Testis (tissue), 3 donors: ENCODE measurements around the gene MAP6D1. TPM values are rescaled to one million over a fixed set of nuclear protein-coding genes. Genes with fewer than 3 reads are reported as not detected.

Source experiments
- DNase-seq: peaks from one replicate; pipeline ENCODE4 v3.0.0-alpha.2; 2019
- H3K27ac ChIP-seq, 2 donors: fragments of 200-600 bp; sonication (generic); one replicate each; pipeline ENCODE4 v1.5.1; 2019
- H3K27me3 ChIP-seq: fragments of 200-600 bp; sonication (generic); one replicate; pipeline ENCODE4 v1.5.1; 2019
- H3K36me3 ChIP-seq: fragments of 200-600 bp; sonication (generic); one replicate; pipeline ENCODE4 v1.5.1; 2017; ENCODE audit warnings: low read depth; ENCODE audit errors: missing control alignments
- H3K4me1 ChIP-seq: fragments of 200-600 bp; sonication (generic); one replicate; pipeline ENCODE4 v1.5.1; 2019
- H3K4me3 ChIP-seq, 2 donors: fragments of 200-600 bp; sonication (generic); one replicate each; pipeline ENCODE4 v1.5.1; 2017 to 2019
- H3K9me3 ChIP-seq: fragments of 200-600 bp; sonication (generic); one replicate; pipeline ENCODE4 v1.5.1; 2017
- CTCF ChIP-seq, 3 experiments: fragments of 450-650 bp in 2 of 3; fragments of 200-600 bp in 1 of 3; sonication (generic) in 1 of 3; IDR thresholded peaks; one replicate each; pipeline ENCODE4 v1.5.1; 2016 to 2019; ENCODE audit warnings: antibody characterized with exemption in 3 of 3, mild to moderate bottlenecking in 2 of 3, moderate library complexity in 1 of 3
- POLR2A ChIP-seq: fragments of 450-650 bp; IDR thresholded peaks from one replicate; pipeline ENCODE4 v1.6.1; 2017; ENCODE audit warnings: antibody characterized with exemption, mild to moderate bottlenecking, moderate library complexity
- WGBS, 2 donors: methylation state at CpG; one replicate each; pipeline ENCODE4 v1.1.5; 2018; 5-methylcytosine and 5-hydroxymethylcytosine counted together
- intact Hi-C: fragments of 100-400 bp; cut with DNase I; formaldehyde crosslinking; loops from one replicate; pipeline ENCODE4 v1.15.1; 2023; ENCODE audit warnings: low total_unique reads
- polyA plus RNA-seq: library from polyadenylated mRNA; stranded (reverse); fragments of 350-450 nt; fragmentation: Illumina TruSeq; extraction: RNeasy Lipid Tissue Mini Kit (QIAGEN cat#74804); gene quantifications from one replicate; pipeline ENCODE4 v1.2.3, GENCODE V29; 2014; ENCODE audit warnings: low read depth, low replicate concordance; ENCODE audit not compliant: insufficient read depth
- total RNA-seq, 2 donors: library from RNA; depleted of rRNA; stranded (reverse); fragments of >200 nt; gene quantifications; one replicate each; pipeline ENCODE4 v1.2.3, GENCODE V29; 2016

The MAP6D1 gene
- total and polyA plus RNA-seq, 3 donors from 2014 or later = 0.80 to 8.3 (median 4.8) TPM

- intact Hi-C loops = no loop called here
- H3K4me3 ChIP-seq = no peak overlapping the region
- H3K4me1 ChIP-seq = no peaks in the 10 kb centered on the region
- WGBS, 2 donors = 90 to 92% methylated on average over 12 of the region's 12 CpGs
- H3K36me3 ChIP-seq = no peaks in the 10 kb centered on the region
- no peak for DNase-seq
- TF ChIP-seq POLR2A (no peak), CTCF (IDR thresholded peaks at IDR 0.05) (no peak)
- no peaks in the 10 kb centered on the region for H3K27me3 ChIP-seq
- H3K27ac ChIP-seq = no peak overlapping the region
- H3K9me3 ChIP-seq = no peaks in the 10 kb centered on the region
Observed at GRCh38 chr3:183807881-183808280, 17.5 kb downstream of the MAP6D1 start.

- intact Hi-C loops = no loop called here
- H3K4me1 ChIP-seq = no peaks in the 10 kb centered on the region
- no peak for DNase-seq
- WGBS, 2 donors = 92 to 93% methylated on average over 12 of the region's 12 CpGs
- no peak overlapping the region for H3K27ac ChIP-seq
- H3K9me3 ChIP-seq = no peaks in the 10 kb centered on the region
- no peak for TF ChIP-seq CTCF (IDR thresholded peaks at IDR 0.05)
- TF ChIP-seq POLR2A = no peak
- H3K4me3 ChIP-seq = no peak overlapping the region
- H3K27me3 ChIP-seq = no peaks in the 10 kb centered on the region
- H3K36me3 ChIP-seq = no peaks in the 10 kb centered on the region
Observed at GRCh38 chr3:183807209-183807728, 18.1 kb downstream of the MAP6D1 start.

- H3K36me3 ChIP-seq = no peaks in the 10 kb centered on the region
- TF ChIP-seq POLR2A (no peak), CTCF (IDR thresholded peaks at IDR 0.05) (no peak)
- H3K9me3 ChIP-seq = no peaks in the 10 kb centered on the region
- H3K4me3 ChIP-seq = no peak overlapping the region
- intact Hi-C loops = no loop called here
- peaks cover 3% of the 10 kb centered on the region for H3K4me1 ChIP-seq
- H3K27me3 ChIP-seq = no peaks in the 10 kb centered on the region
- 89 to 94% methylated on average over 6 of the region's 6 CpGs for WGBS, 2 donors
- H3K27ac ChIP-seq = no peak overlapping the region
- DNase-seq = no peak
Observed at GRCh38 chr3:183802989-183803388, 22.4 kb downstream of the MAP6D1 start.

GRCh38 chr3:183801601-183802000 is 23.8 kb downstream of the MAP6D1 start:
- no peaks in the 10 kb centered on the region for H3K9me3 ChIP-seq

More at GRCh38 chr3:183801601-183802000, 23.8 kb downstream of the MAP6D1 start:
- Histone ChIP-seq H3K4me1 (peaks cover 3% of the 10 kb centered on the region), H3K36me3 (no peaks in the 10 kb centered on the region), H3K27ac (no peak overlapping the region), H3K27me3 (no peaks in the 10 kb centered on the region), H3K4me3 (no peak overlapping the region)
- no peak for TF ChIP-seq POLR2A
- no peak for TF ChIP-seq CTCF (IDR thresholded peaks at IDR 0.05)
- 94 to 95% methylated on average over 5 of the region's 5 CpGs for WGBS, 2 donors
- intact Hi-C loops = no loop called here
- DNase-seq = no peak
